IMR-90 (cell line): ENCODE measurements around the gene IL17A. TPM values are rescaled to one million over a fixed set of nuclear protein-coding genes. Genes with fewer than 3 reads are reported as not detected.

Experiments used
- ATAC-seq: fragments of 200-7000 bp; cut with Tn5 transposase; 2 replicates; pipeline ENCODE4 v1.9.1; 2020; ENCODE audit warnings: low read depth, mild to moderate bottlenecking, moderate library complexity
- BruUV-seq: library from RNA; stranded (reverse); fragments of 400-500 nt; replicated peaks from 2 replicates; lab custom pipeline; 2021; lab: Mats Ljungman, UMichigan
- CTCF ChIA-PET: fragments of 300-600 bp; formaldehyde crosslinking; extraction: SDS; loops from one replicate; lab custom pipeline; 2021; ENCODE audit warnings: antibody characterized with exemption; lab: Yijun Ruan, JAX
- POLR2A ChIA-PET: fragments of 300-600 bp; sonication (Branson Sonifier 250); formaldehyde crosslinking; loops from one replicate; lab custom pipeline; 2022; ENCODE audit warnings: antibody characterized with exemption; ENCODE audit not compliant: unreplicated experiment; lab: Charles Lee
- DNase-seq: peaks from one replicate; pipeline ENCODE4 v3.0.0; 2013
- H2AFZ ChIP-seq: replicated peaks from 2 replicates; pipeline ENCODE3; 2013; ENCODE audit warnings: low read length, mild to moderate bottlenecking; ENCODE audit not compliant: poor library complexity
- H2AK5ac ChIP-seq: 2 replicates; pipeline ENCODE4 v1.6.1; 2013; ENCODE audit warnings: low read depth, low read length, inconsistent platforms
- H2AK9ac ChIP-seq: replicated peaks from 2 replicates; pipeline ENCODE3; 2013; ENCODE audit warnings: mild to moderate bottlenecking, low read depth, low read length, moderate library complexity; ENCODE audit not compliant: poor library complexity
- H2BK120ac ChIP-seq: 2 replicates; pipeline ENCODE4 v1.6.1; 2013; ENCODE audit warnings: low read depth, low read length, inconsistent platforms
- H2BK15ac ChIP-seq: 3 replicates; pipeline ENCODE4 v1.6.1; 2013; ENCODE audit warnings: low read depth, low read length, inconsistent platforms
- H2BK20ac ChIP-seq: 2 replicates; pipeline ENCODE4 v1.6.1; 2013; ENCODE audit warnings: low read depth, mild to moderate bottlenecking, inconsistent platforms, low read length, moderate library complexity
- H2BK5ac ChIP-seq: 2 replicates; pipeline ENCODE4 v1.6.1; 2013; ENCODE audit warnings: mild to moderate bottlenecking, low read depth, low read length, inconsistent platforms; ENCODE audit not compliant: poor library complexity, severe bottlenecking
- H3K14ac ChIP-seq: replicated peaks from 2 replicates; pipeline ENCODE4 v1.6.1; 2013; ENCODE audit warnings: low read depth, low read length, inconsistent platforms
- H3K18ac ChIP-seq: 2 replicates; pipeline ENCODE4 v1.6.1; 2013; ENCODE audit warnings: low read depth, low read length, control low read depth
- H3K23ac ChIP-seq: 2 replicates; pipeline ENCODE4 v1.6.1; 2013; ENCODE audit warnings: low read depth, low read length, inconsistent platforms
- H3K27ac ChIP-seq: 2 replicates; pipeline ENCODE4 v1.5.1; 2013; ENCODE audit warnings: mild to moderate bottlenecking, control low read depth, low read length; ENCODE audit not compliant: insufficient read depth
- H3K27me3 ChIP-seq: 2 replicates; pipeline ENCODE4 v1.6.1; 2013; ENCODE audit warnings: low read length; ENCODE audit not compliant: control insufficient read depth, insufficient read depth
- H3K36me3 ChIP-seq: 2 replicates; pipeline ENCODE4 v1.6.1; 2013; ENCODE audit warnings: low read length, mixed read lengths; ENCODE audit not compliant: control insufficient read depth, insufficient read depth
- H3K4ac ChIP-seq: 2 replicates; pipeline ENCODE4 v1.6.1; 2013; ENCODE audit warnings: low read depth, low read length, inconsistent platforms
- H3K4me1 ChIP-seq: 2 replicates; pipeline ENCODE4 v1.6.1; 2013; ENCODE audit warnings: low read length, mixed read lengths; ENCODE audit not compliant: control insufficient read depth, insufficient read depth
- H3K4me2 ChIP-seq: 2 replicates; pipeline ENCODE4 v1.6.1; 2013; ENCODE audit warnings: low read depth, mild to moderate bottlenecking, control low read depth, low read length, moderate library complexity
- H3K4me3 ChIP-seq: 2 replicates; pipeline ENCODE4 v1.5.1; 2013; ENCODE audit warnings: low read depth, mild to moderate bottlenecking, control low read depth, low read length, moderate library complexity; ENCODE audit not compliant: insufficient read depth
- H3K56ac ChIP-seq: 2 replicates; pipeline ENCODE4 v1.6.1; 2013; ENCODE audit warnings: low read length, inconsistent platforms; ENCODE audit not compliant: insufficient read depth; ENCODE audit errors: extremely low read depth
- H3K79me1 ChIP-seq, 2 experiments: 2 replicates each; pipeline ENCODE4 v1.6.1; 2013; ENCODE audit warnings: low read length in 2 of 2, inconsistent platforms in 1 of 2, low read depth in 1 of 2
- H3K9ac ChIP-seq: 2 replicates; pipeline ENCODE4 v1.6.1; 2013; ENCODE audit warnings: low read depth, low read length, control low read depth
- H3K9me1 ChIP-seq: 2 replicates; pipeline ENCODE4 v1.6.1; 2013; ENCODE audit warnings: low read length, inconsistent platforms; ENCODE audit not compliant: insufficient read depth
- H3K9me3 ChIP-seq: 2 replicates; pipeline ENCODE4 v1.6.1; 2013; ENCODE audit warnings: low read length; ENCODE audit not compliant: control insufficient read depth, insufficient read depth
- H4K20me1 ChIP-seq: 2 replicates; pipeline ENCODE4 v1.6.1; 2013; ENCODE audit warnings: low read length, inconsistent platforms; ENCODE audit not compliant: insufficient read depth
- H4K5ac ChIP-seq: 2 replicates; pipeline ENCODE4 v1.6.1; 2013; ENCODE audit warnings: mild to moderate bottlenecking, low read depth, low read length, control low read depth
- H4K8ac ChIP-seq, 2 experiments: 2 replicates each; pipeline ENCODE4 v1.6.1; 2013; ENCODE audit warnings: low read depth in 2 of 2, low read length in 2 of 2, control low read depth in 1 of 2, inconsistent platforms in 1 of 2
- H4K91ac ChIP-seq: 2 replicates; pipeline ENCODE4 v1.6.1; 2013; ENCODE audit warnings: low read depth, low read length, inconsistent platforms; ENCODE audit not compliant: insufficient read depth
- BHLHE40 ChIP-seq: fragments of 150-350 bp; IDR thresholded peaks from 2 replicates; pipeline ENCODE4 v1.6.1; 2016; ENCODE audit warnings: mild to moderate bottlenecking, low read depth, low read length
- CHD1 ChIP-seq: IDR thresholded peaks from 2 replicates; pipeline ENCODE4 v1.6.1; 2012; ENCODE audit warnings: low read depth, low read length, improper control_type of control experiment
- ELK1 ChIP-seq: fragments of 150-350 bp; IDR thresholded peaks from 2 replicates; pipeline ENCODE4 v1.6.1; 2016; ENCODE audit warnings: low read depth, mild to moderate bottlenecking, low read length, moderate library complexity, borderline replicate concordance
- FOS ChIP-seq: fragments of 150-350 bp; IDR thresholded peaks from 2 replicates; pipeline ENCODE4 v1.6.1; 2016; ENCODE audit warnings: low read depth, low read length
- MAFK ChIP-seq: IDR thresholded peaks from 2 replicates; pipeline ENCODE4 v1.6.1; 2012; ENCODE audit warnings: low read depth, low read length, improper control_type of control experiment
- MAZ ChIP-seq: IDR thresholded peaks from 2 replicates; pipeline ENCODE4 v1.6.1; 2012; ENCODE audit warnings: low read depth, mild to moderate bottlenecking, low read length, improper control_type of control experiment, moderate library complexity, borderline replicate concordance
- MXI1 ChIP-seq: IDR thresholded peaks from 2 replicates; pipeline ENCODE4 v1.6.1; 2012; ENCODE audit warnings: low read depth, mild to moderate bottlenecking, low read length, moderate library complexity, borderline replicate concordance
- POLR2A ChIP-seq: IDR thresholded peaks from 2 replicates; pipeline ENCODE4 v1.6.1; 2012; ENCODE audit warnings: mild to moderate bottlenecking, low read depth, low read length
- RAD21 ChIP-seq: IDR thresholded peaks from 2 replicates; pipeline ENCODE4 v1.6.1; 2012; ENCODE audit warnings: low read length, improper control_type of control experiment
- RFX5 ChIP-seq: IDR thresholded peaks from 2 replicates; pipeline ENCODE4 v1.8.0; 2012; ENCODE audit warnings: low read depth, mild to moderate bottlenecking, low read length, moderate library complexity
- SMC3 ChIP-seq: fragments of 150-350 bp; IDR thresholded peaks from 2 replicates; pipeline ENCODE4 v1.6.1; 2016; ENCODE audit warnings: low read depth, mild to moderate bottlenecking, antibody characterized with exemption, low read length, moderate library complexity
- WGBS, 2 experiments: methylation state at CpG; one replicate each; pipeline versions ENCODE4 v1.1.5 to v1.1.7; 2013; ENCODE audit warnings: missing lambda C conversion rate in 2 of 2; ENCODE audit not compliant: insufficient read length in 1 of 2; ENCODE audit errors: extremely low coverage in 2 of 2; 5-methylcytosine and 5-hydroxymethylcytosine counted together
- dilution Hi-C: fragments of 300-500 bp; cut with HindIII; formaldehyde crosslinking; loops from one replicate; pipeline ENCODE4 v1.14.3; 2018; ENCODE audit warnings: low sequenced_read_pairs; ENCODE audit not compliant: unreplicated experiment
- in situ Hi-C: fragments of 300-500 bp; cut with MboI; formaldehyde crosslinking; loops from 3 replicates; pipeline ENCODE4 v1.14.3; 2019; ENCODE audit warnings: low sequenced_read_pairs, inconsistent platforms, mixed read lengths
- intact Hi-C: fragments of 100-400 bp; cut with micrococcal nuclease; formaldehyde crosslinking; loops from 2 replicates; pipeline ENCODE4 v1.10.0; 2022
- polyA plus RNA-seq, 3 experiments: library from polyadenylated mRNA; depleted of rRNA; stranded (reverse); fragments of >200 nt; gene quantifications; 2 replicates each; pipeline ENCODE4 v1.2.3, GENCODE V29; 2012; ENCODE audit warnings: low replicate concordance in 1 of 3
- total RNA-seq: library from RNA; depleted of rRNA; stranded (reverse); fragments of >200 nt; gene quantifications from 2 replicates; pipeline ENCODE4 v1.2.3, GENCODE V29; 2012

IL17A gene
- total and polyA plus RNA-seq, 2 of the 4 experiments (the other 2 are of a cell fraction) = not detected

GRCh38 chr6:52141596-52141995 lies 44.6 kb upstream of the IL17A start:
- Histone ChIP-seq H3K9me1 (no peaks in the 10 kb centered on the region), H2BK15ac (no peak overlapping the region), H3K27me3 (peaks cover 5% of the 10 kb centered on the region), H3K23ac (no peak overlapping the region), H4K8ac (no peak overlapping the region), H2AK9ac (no peak overlapping the region), H3K4me1 (no peaks in the 10 kb centered on the region), H3K18ac (no peak overlapping the region), H2AFZ (no peak overlapping the region), H3K14ac (no peak overlapping the region), H4K5ac (no peak overlapping the region), H3K9ac (no peak overlapping the region), H3K4me2 (no peak overlapping the region), H3K4me3 (no peak overlapping the region), H3K79me1 (no peaks in the 10 kb centered on the region), H3K36me3 (no peaks in the 10 kb centered on the region), H2BK120ac (no peak overlapping the region), H4K91ac (no peak overlapping the region), H2BK5ac (no peak overlapping the region), H2BK20ac (no peak overlapping the region), H2AK5ac (no peak overlapping the region), H3K9me3 (no peaks in the 10 kb centered on the region), H3K4ac (no peak overlapping the region), H3K56ac (no peak overlapping the region), H3K27ac (no peak overlapping the region), H4K20me1 (no peaks in the 10 kb centered on the region)
- BruUV-seq = no TSS peak
- TF ChIP-seq SMC3 = no peak
- no peak for TF ChIP-seq ELK1
- TF ChIP-seq CHD1 = no peak
- TF ChIP-seq BHLHE40 = no peak
- TF ChIP-seq RAD21 = no peak
- TF ChIP-seq RFX5 = no peak
- no peak for TF ChIP-seq MAZ
- no peak for TF ChIP-seq MXI1
- no peak for TF ChIP-seq FOS
- no peak for TF ChIP-seq POLR2A
- TF ChIP-seq MAFK = no peak
- DNase-seq = no peak
- dilution Hi-C loops = no loop called here
- ChIA-PET CTCF (no interaction called here), POLR2A (no interaction called here)
- in situ Hi-C loops = no loop called here
- intact Hi-C loops = no loop called here
- no peak for ATAC-seq
- 20% methylated on average over 1 of the region's 1 CpG; no CpG with 5 or more reads in 1 of the 2 experiments for WGBS, 2 experiments
